Tibial nerve (tissue), 4 donors: ENCODE data around the gene DNAAF5. TPM values are rescaled to one million over a fixed set of nuclear protein-coding genes. Genes with fewer than 3 reads are reported as not detected.

Experiments
- DNase-seq, 2 donors: peaks; one replicate each; pipeline ENCODE4 v3.0.0-alpha.2; 2019; ENCODE audit warnings: low spot score in 2 of 2
- H3K27ac ChIP-seq, 4 donors: fragments of 200-600 bp; sonication (generic) in 3 of 4; one replicate each; pipeline ENCODE4 v1.5.1; 2017 to 2019; ENCODE audit warnings: mild to moderate bottlenecking in 1 of 4
- H3K27me3 ChIP-seq, 2 donors: fragments of 200-600 bp; sonication (generic) in 1 of 2; one replicate each; pipeline versions ENCODE4 v1.5.1 to v1.6.0; 2017 to 2019
- H3K36me3 ChIP-seq, 3 donors: fragments of 200-600 bp; sonication (generic); one replicate each; pipeline ENCODE4 v1.5.1; 2018 to 2019
- H3K4me1 ChIP-seq, 4 donors: fragments of 200-600 bp; sonication (generic) in 3 of 4; one replicate each; pipeline ENCODE4 v1.5.1; 2017 to 2019
- H3K4me3 ChIP-seq, 4 donors: fragments of 200-600 bp; sonication (generic) in 3 of 4; one replicate each; pipeline ENCODE4 v1.5.1; 2017 to 2019; ENCODE audit warnings: mild to moderate bottlenecking in 1 of 4, moderate library complexity in 1 of 4
- H3K9me3 ChIP-seq, 4 donors: fragments of 200-600 bp; sonication (generic) in 3 of 4; one replicate each; pipeline ENCODE4 v1.5.1; 2017 to 2019
- CTCF ChIP-seq, 5 experiments: fragments of 200-600 bp in 3 of 5; fragments of 450-650 bp in 2 of 5; sonication (generic) in 3 of 5; IDR thresholded peaks; one replicate each; pipeline ENCODE4 v1.5.1; 2016 to 2019; ENCODE audit warnings: antibody characterized with exemption in 5 of 5, mild to moderate bottlenecking in 3 of 5, moderate library complexity in 2 of 5
- EP300 ChIP-seq, 2 donors: sonication (generic); formaldehyde crosslinking; IDR thresholded peaks; one replicate each; pipeline ENCODE4 v1.6.1; 2017; ENCODE audit warnings: antibody characterized with exemption in 2 of 2, mild to moderate bottlenecking in 1 of 2
- POLR2A ChIP-seq, 2 donors: fragments of 450-650 bp; IDR thresholded peaks; one replicate each; pipeline ENCODE4 v1.6.1; 2017; ENCODE audit warnings: antibody characterized with exemption in 2 of 2, mild to moderate bottlenecking in 2 of 2, moderate library complexity in 2 of 2
- WGBS, 2 donors: methylation state at CpG; one replicate each; pipeline ENCODE4 v1.1.5; 2018; 5-methylcytosine and 5-hydroxymethylcytosine counted together
- total RNA-seq, 4 donors: library from RNA; depleted of rRNA; stranded (reverse); fragments of >200 nt; gene quantifications; one replicate each; pipeline ENCODE4 v1.1.0, GENCODE V29; 2016

The DNAAF5 gene
- total RNA-seq, 4 donors from 2014 or later, result 26.0 to 56.7 (median 41.6) TPM

GRCh38 chr7:835485-836401 lies 109.2 kb downstream of the DNAAF5 start:
- peak overlapping the region in 2 of 4 donors; percentile 26 to 27 for H3K27ac ChIP-seq
- TF ChIP-seq POLR2A (IDR thresholded peaks at IDR 0.05), result no peak
- TF ChIP-seq EP300 (IDR thresholded peaks at IDR 0.05), result no peak
- no peak for TF ChIP-seq CTCF (IDR thresholded peaks at IDR 0.05)
- no peak overlapping the region for H3K4me3 ChIP-seq
- WGBS, 2 donors, result 81 to 85% methylated on average over 27 of the region's 27 CpGs
- DNase-seq, result no peak
- H3K9me3 ChIP-seq, result no peaks in the 10 kb centered on the region
- H3K27me3 ChIP-seq, result no peaks in the 10 kb centered on the region
- peaks cover 0 to 57% (median 3%) of the 10 kb centered on the region in 3 donors for H3K36me3 ChIP-seq
- H3K4me1 ChIP-seq, result peaks cover 0 to 52% (median 21%) of the 10 kb centered on the region in 4 donors

Other genes starting within 250 kb of the DNAAF5 start
- 10 to 100 TPM; 33.4 to 84.1 (median 40.6) TPM for gene PDGFA, start 206.9 kb upstream of the DNAAF5 start, total RNA-seq
- 10 to 100 TPM in 1 of 4 donors, 1 to 10 TPM in 3; 2.7 to 12.3 (median 4.8) TPM for gene PRKAR1B, start 582 bp downstream of the DNAAF5 start, total RNA-seq
- gene SUN1, start 105.8 kb downstream of the DNAAF5 start, total RNA-seq, result 100 to 1,000 TPM; 243 to 263 (median 244) TPM
- 10 to 100 TPM; 29.8 to 50.2 (median 38.3) TPM for gene GET4, start 149.9 kb downstream of the DNAAF5 start, total RNA-seq
- gene ADAP1, start 228.0 kb downstream of the DNAAF5 start, total RNA-seq, result 10 to 100 TPM; 29.3 to 53.0 (median 39.6) TPM
- 10 to 100 TPM; 10.8 to 21.3 (median 11.2) TPM for gene COX19, start 248.8 kb downstream of the DNAAF5 start, total RNA-seq